Body of pancreas (tissue), 4 donors: ENCODE data around the gene TCF7.

ENCODE experiments used
- CTCF ChIP-seq, 7 experiments: fragments of 450-650 bp in 4 of 7; fragments of 200-600 bp in 3 of 7; sonication (generic) in 3 of 7; IDR thresholded peaks; one replicate each; pipeline ENCODE4 v1.5.1; 2016 to 2019; ENCODE audit warnings: antibody characterized with exemption in 7 of 7
- POLR2A ChIP-seq, 3 donors: fragments of 450-650 bp; IDR thresholded peaks; one replicate each; pipeline ENCODE4 v1.6.1; 2016; ENCODE audit warnings: antibody characterized with exemption in 3 of 3, mild to moderate bottlenecking in 2 of 3

GRCh38 chr5:134103998-134104654 lies 10.4 kb upstream of the TCF7 start:
- no peak for TF ChIP-seq POLR2A (IDR thresholded peaks at IDR 0.05)
- no peak for TF ChIP-seq CTCF (IDR thresholded peaks at IDR 0.05)
